A549 (cell line): ENCODE results near the gene CYB5B.

ENCODE experiments used
- CHD2 ChIP-seq: fragments of 150-350 bp; IDR thresholded peaks from 2 replicates; pipeline ENCODE4 v1.6.1; 2014; ENCODE audit warnings: low read length; ENCODE audit not compliant: partially characterized antibody
- CTCF ChIP-seq: fragments of >200 bp; sonication (Bioruptor Twin); formaldehyde crosslinking; IDR thresholded peaks from 3 replicates; pipeline ENCODE4 v1.5.1; 2016
- FOSL2 ChIP-seq, 2 experiments: fragments of 450-650 bp in 1 of 2; fragments of >200 bp in 1 of 2; sonication (Bioruptor Twin) in 1 of 2; formaldehyde crosslinking; IDR thresholded peaks; 2 replicates each; pipeline versions ENCODE4 v1.5.0 to v1.6.1; 2016 to 2020; ENCODE audit warnings: mild to moderate bottlenecking in 1 of 2, moderate library complexity in 1 of 2
- JUN ChIP-seq, 2 experiments: fragments of >200 bp; sonication (Bioruptor Twin); formaldehyde crosslinking; IDR thresholded peaks; 2 replicates in 1 of 2; 3 replicates in 1 of 2; pipeline ENCODE4 v1.6.1; 2016 to 2017
- JUNB ChIP-seq: fragments of >200 bp; sonication (Bioruptor Twin); formaldehyde crosslinking; IDR thresholded peaks from 2 replicates; pipeline ENCODE4 v1.6.1; 2016
- NR3C1 ChIP-seq: fragments of >200 bp; sonication (Bioruptor Twin); formaldehyde crosslinking; IDR thresholded peaks from 3 replicates; pipeline ENCODE4 v1.6.1; 2017

GRCh38 chr16:69496376-69496775 is 72.0 kb downstream of the CYB5B start:
- TF ChIP-seq CTCF (no peak), JUNB (no peak), NR3C1 (no peak), CHD2 (no peak), FOSL2 (IDR thresholded peaks at IDR 0.05) (no peak), FOSL2 (CRISPR knock-in tag; IDR thresholded peaks at IDR 0.05) (no peak), JUN (IDR thresholded peaks at IDR 0.05) (no peak)
